GM20000 (cell line): ENCODE data around the gene CDC42EP2.
A peak's percentile ranks its signal among the peaks of the same experiment; 100 is the strongest.

Source experiments
- DNase-seq: peaks from one replicate; pipeline ENCODE4 v3.0.0; 2012; ENCODE audit warnings: low spot score
- TF ChIP-seq, protein P1 (sequence below): IDR thresholded peaks from 2 replicates; pipeline ENCODE4 v1.5.1; 2012; ENCODE audit warnings: mild to moderate bottlenecking, control low read depth; ENCODE audit errors: extremely low read depth, missing control alignments

The CDC42EP2 gene

GRCh38 chr11:65353376-65353775, 38.7 kb downstream of the CDC42EP2 start:
- DNase-seq: no peak
- TF ChIP-seq, protein P1, sequence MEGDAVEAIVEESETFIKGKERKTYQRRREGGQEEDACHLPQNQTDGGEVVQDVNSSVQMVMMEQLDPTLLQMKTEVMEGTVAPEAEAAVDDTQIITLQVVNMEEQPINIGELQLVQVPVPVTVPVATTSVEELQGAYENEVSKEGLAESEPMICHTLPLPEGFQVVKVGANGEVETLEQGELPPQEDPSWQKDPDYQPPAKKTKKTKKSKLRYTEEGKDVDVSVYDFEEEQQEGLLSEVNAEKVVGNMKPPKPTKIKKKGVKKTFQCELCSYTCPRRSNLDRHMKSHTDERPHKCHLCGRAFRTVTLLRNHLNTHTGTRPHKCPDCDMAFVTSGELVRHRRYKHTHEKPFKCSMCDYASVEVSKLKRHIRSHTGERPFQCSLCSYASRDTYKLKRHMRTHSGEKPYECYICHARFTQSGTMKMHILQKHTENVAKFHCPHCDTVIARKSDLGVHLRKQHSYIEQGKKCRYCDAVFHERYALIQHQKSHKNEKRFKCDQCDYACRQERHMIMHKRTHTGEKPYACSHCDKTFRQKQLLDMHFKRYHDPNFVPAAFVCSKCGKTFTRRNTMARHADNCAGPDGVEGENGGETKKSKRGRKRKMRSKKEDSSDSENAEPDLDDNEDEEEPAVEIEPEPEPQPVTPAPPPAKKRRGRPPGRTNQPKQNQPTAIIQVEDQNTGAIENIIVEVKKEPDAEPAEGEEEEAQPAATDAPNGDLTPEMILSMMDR: no peak

DNA sequence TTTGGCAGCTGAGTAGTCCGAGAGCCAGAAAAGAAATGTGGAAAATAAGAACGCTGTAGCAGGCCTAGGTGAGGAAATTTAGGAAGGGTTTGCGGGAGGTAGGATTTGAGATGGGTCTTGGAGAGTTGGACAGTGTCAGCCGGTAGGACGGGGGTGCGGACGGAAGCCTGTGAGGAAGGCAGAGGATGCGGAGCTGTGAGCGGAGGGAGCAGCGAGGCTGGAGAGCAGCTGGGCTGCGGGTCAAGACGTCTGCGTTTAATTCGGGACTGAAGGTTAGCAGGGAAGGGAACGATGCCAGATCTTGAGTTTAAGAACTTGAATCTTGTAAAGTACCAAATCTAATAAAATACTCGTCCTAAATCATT, 39.2 kb downstream of the CDC42EP2 start:
- DNase-seq: no peak
- TF ChIP-seq, protein P1: no peak

GRCh38 chr11:65354265-65355012, 39.8 kb downstream of the CDC42EP2 start, which contains the start of gene TIGD3:
Gene TIGD3 (plus strand): TSS chr11:65354751. CDS start chr11:65355809, 1,058 bp downstream.
- TF ChIP-seq, protein P1: no peak
- DNase-seq: peak; percentile 99

- TF ChIP-seq, protein P1: no peak
- DNase-seq: peak; percentile 76
Measured at GRCh38 chr11:65355013-65355775, 40.5 kb downstream of the CDC42EP2 start.

- TF ChIP-seq, protein P1: no peak
- DNase-seq: no peak
Measured at GRCh38 chr11:65355776-65356393, 41.2 kb downstream of the CDC42EP2 start.

- TF ChIP-seq, protein P1: no peak
- DNase-seq: no peak
Measured at GRCh38 chr11:65356394-65356972, 41.8 kb downstream of the CDC42EP2 start.
